PC-3 (cell line): ENCODE results near the gene SELENOK.

Source experiments
- EZH2 ChIP-seq: fragments of 300-600 bp; sonication (generic); IDR thresholded peaks from one replicate; pipeline ENCODE4 v1.6.1; 2017; ENCODE audit warnings: antibody characterized with exemption, mild to moderate bottlenecking, low read length; ENCODE audit not compliant: unreplicated experiment
- EZH2phosphoT487 ChIP-seq: fragments of 300-600 bp; sonication (generic); IDR thresholded peaks from 2 replicates; pipeline ENCODE4 v1.6.1; 2018; ENCODE audit warnings: mild to moderate bottlenecking, antibody characterized with exemption, low read length, borderline replicate concordance
- TF ChIP-seq, protein P1 (sequence below): fragments of 300-600 bp; sonication (generic); conservative IDR thresholded peaks from 2 replicates; pipeline ENCODE4 v1.5.1; 2017; ENCODE audit warnings: antibody characterized with exemption, low read depth, mild to moderate bottlenecking, low read length

DNA sequence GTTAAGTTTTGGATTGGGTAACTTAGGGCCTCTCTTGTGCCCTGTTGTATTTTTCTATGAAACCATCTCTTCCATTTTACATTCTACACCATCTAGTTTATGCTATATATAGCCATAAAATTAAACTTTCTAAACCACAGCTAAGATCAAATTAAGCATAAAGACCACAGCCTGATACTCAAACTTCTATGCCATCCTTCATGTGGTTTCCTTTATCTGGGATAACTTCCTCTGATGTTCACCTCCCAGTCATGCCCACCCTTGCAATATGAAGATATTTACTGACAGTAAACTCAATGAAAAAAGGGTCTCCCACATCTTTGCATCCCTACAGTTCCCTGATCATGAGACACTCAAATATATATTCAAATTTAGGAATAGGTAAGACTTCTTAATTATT lies 4.2 kb downstream of the SELENOK start:
- TF ChIP-seq, protein P1, sequence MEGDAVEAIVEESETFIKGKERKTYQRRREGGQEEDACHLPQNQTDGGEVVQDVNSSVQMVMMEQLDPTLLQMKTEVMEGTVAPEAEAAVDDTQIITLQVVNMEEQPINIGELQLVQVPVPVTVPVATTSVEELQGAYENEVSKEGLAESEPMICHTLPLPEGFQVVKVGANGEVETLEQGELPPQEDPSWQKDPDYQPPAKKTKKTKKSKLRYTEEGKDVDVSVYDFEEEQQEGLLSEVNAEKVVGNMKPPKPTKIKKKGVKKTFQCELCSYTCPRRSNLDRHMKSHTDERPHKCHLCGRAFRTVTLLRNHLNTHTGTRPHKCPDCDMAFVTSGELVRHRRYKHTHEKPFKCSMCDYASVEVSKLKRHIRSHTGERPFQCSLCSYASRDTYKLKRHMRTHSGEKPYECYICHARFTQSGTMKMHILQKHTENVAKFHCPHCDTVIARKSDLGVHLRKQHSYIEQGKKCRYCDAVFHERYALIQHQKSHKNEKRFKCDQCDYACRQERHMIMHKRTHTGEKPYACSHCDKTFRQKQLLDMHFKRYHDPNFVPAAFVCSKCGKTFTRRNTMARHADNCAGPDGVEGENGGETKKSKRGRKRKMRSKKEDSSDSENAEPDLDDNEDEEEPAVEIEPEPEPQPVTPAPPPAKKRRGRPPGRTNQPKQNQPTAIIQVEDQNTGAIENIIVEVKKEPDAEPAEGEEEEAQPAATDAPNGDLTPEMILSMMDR, result no peak
- TF ChIP-seq EZH2, result no peak
- no peak for TF ChIP-seq EZH2phosphoT487
